Neuronal stem cell (in vitro differentiated cells): Measurements from ENCODE around the gene SMOC2.
A peak's percentile ranks its signal among the peaks of the same experiment; 100 is the strongest.

ENCODE experiments used
- DNase-seq: peaks from one replicate; pipeline ENCODE4 v3.0.0-alpha.2; 2013; ENCODE audit warnings: low spot score
- H2AFZ ChIP-seq: one replicate; pipeline ENCODE4 v1.6.1; 2013; ENCODE audit warnings: mild to moderate bottlenecking, low read length, inconsistent platforms
- H2AK5ac ChIP-seq: 2 replicates; pipeline ENCODE4 v1.6.1; 2013; ENCODE audit warnings: low read depth, mild to moderate bottlenecking, inconsistent platforms, low read length, moderate library complexity, mixed read lengths
- H2BK120ac ChIP-seq: 2 replicates; pipeline ENCODE4 v1.6.1; 2013; ENCODE audit warnings: low read depth, mild to moderate bottlenecking, inconsistent platforms, low read length, moderate library complexity, mixed read lengths
- H2BK12ac ChIP-seq: one replicate; pipeline ENCODE4 v1.6.1; 2013; ENCODE audit warnings: low read length, inconsistent platforms
- H2BK15ac ChIP-seq: 2 replicates; pipeline ENCODE4 v1.6.1; 2013; ENCODE audit warnings: mild to moderate bottlenecking, low read length, inconsistent platforms, mixed read lengths
- H2BK5ac ChIP-seq: one replicate; pipeline ENCODE4 v1.6.1; 2013; ENCODE audit warnings: inconsistent platforms, mild to moderate bottlenecking, low read length, moderate library complexity
- H3K14ac ChIP-seq: one replicate; pipeline ENCODE4 v1.6.1; 2013; ENCODE audit warnings: low read length, inconsistent platforms
- H3K18ac ChIP-seq: 2 replicates; pipeline ENCODE4 v1.6.1; 2013; ENCODE audit warnings: low read length, inconsistent platforms
- H3K23ac ChIP-seq: 2 replicates; pipeline ENCODE4 v1.6.1; 2013; ENCODE audit warnings: low read depth, mild to moderate bottlenecking, mixed read lengths, low read length, inconsistent platforms; ENCODE audit not compliant: poor library complexity
- H3K27ac ChIP-seq: replicated peaks from 3 replicates; pipeline ENCODE4 v1.5.1; 2013; ENCODE audit warnings: low read length, inconsistent platforms
- H3K27me3 ChIP-seq, 3 experiments: 2 replicates each; pipeline ENCODE4 v1.6.1; 2013; ENCODE audit warnings: low read length in 3 of 3, mild to moderate bottlenecking in 2 of 3, inconsistent platforms in 1 of 3, low read depth in 1 of 3, mixed read lengths in 1 of 3, moderate library complexity in 1 of 3; ENCODE audit not compliant: control insufficient read depth in 3 of 3, insufficient read depth in 3 of 3
- H3K36me3 ChIP-seq, 2 donors: replicated peaks in 1 of 2; 2 replicates each; pipeline ENCODE4 v1.6.1; 2013; ENCODE audit warnings: low read length in 2 of 2; ENCODE audit not compliant: control insufficient read depth in 2 of 2, insufficient read depth in 2 of 2
- H3K4ac ChIP-seq: 2 replicates; pipeline ENCODE4 v1.6.1; 2013; ENCODE audit warnings: inconsistent platforms, mild to moderate bottlenecking, low read length, moderate library complexity
- H3K4me1 ChIP-seq, 2 donors: 1 replicate in 1 of 2; 2 replicates in 1 of 2; pipeline ENCODE4 v1.6.1; 2013; ENCODE audit warnings: low read length in 2 of 2, low read depth in 1 of 2; ENCODE audit not compliant: control insufficient read depth in 2 of 2, insufficient read depth in 1 of 2
- H3K4me2 ChIP-seq: one replicate; pipeline ENCODE4 v1.6.1; 2013; ENCODE audit warnings: mild to moderate bottlenecking, low read length, inconsistent platforms; ENCODE audit not compliant: insufficient read depth, poor library complexity, severe bottlenecking
- H3K4me3 ChIP-seq, 2 donors: 2 replicates each; pipeline ENCODE4 v1.5.1; 2013; ENCODE audit warnings: low read length in 2 of 2, mild to moderate bottlenecking in 2 of 2, inconsistent platforms in 1 of 2, moderate library complexity in 1 of 2
- H3K79me1 ChIP-seq: one replicate; pipeline ENCODE4 v1.6.1; 2013; ENCODE audit warnings: low read depth, mild to moderate bottlenecking, inconsistent platforms, low read length, moderate library complexity
- H3K9ac ChIP-seq: one replicate; pipeline ENCODE4 v1.6.1; 2013; ENCODE audit warnings: mild to moderate bottlenecking, low read depth, low read length, inconsistent platforms; ENCODE audit not compliant: poor library complexity
- H3K9me3 ChIP-seq, 2 donors: replicated peaks in 1 of 2; 2 replicates each; pipeline versions ENCODE3 to v1.6.1; 2013; ENCODE audit warnings: low read length in 2 of 2, mild to moderate bottlenecking in 2 of 2, inconsistent platforms in 1 of 2, low read depth in 1 of 2, mixed read lengths in 1 of 2, moderate library complexity in 1 of 2; ENCODE audit not compliant: control insufficient read depth in 2 of 2, insufficient read depth in 1 of 2
- H4K8ac ChIP-seq: one replicate; pipeline ENCODE4 v1.6.1; 2013; ENCODE audit warnings: low read depth, mild to moderate bottlenecking, inconsistent platforms, low read length, moderate library complexity
- H4K91ac ChIP-seq: one replicate; pipeline ENCODE4 v1.6.1; 2013; ENCODE audit warnings: low read length, low read depth, mild to moderate bottlenecking, inconsistent platforms; ENCODE audit not compliant: poor library complexity
- WGBS, 2 donors: extraction: QIAGEN DNeasy Blood & Tissue Kit; methylation state at CpG; one replicate each; pipeline ENCODE4 v1.1.7; 2013; ENCODE audit warnings: missing lambda C conversion rate in 2 of 2, mixed read lengths in 1 of 2; ENCODE audit not compliant: insufficient read length in 2 of 2, insufficient replicate concordance in 1 of 2; ENCODE audit errors: extremely low coverage in 2 of 2; 5-methylcytosine and 5-hydroxymethylcytosine counted together

The SMOC2 gene

GRCh38 chr6:168615837-168616236, 174.9 kb downstream of the SMOC2 start:
- Histone ChIP-seq H3K18ac (no peak overlapping the region), H4K91ac (no peak overlapping the region), H3K23ac (no peak overlapping the region), H3K4me3 (no peak overlapping the region), H3K27me3 (no peaks in the 10 kb centered on the region), H3K79me1 (no peaks in the 10 kb centered on the region), H3K9ac (no peak overlapping the region), H2BK12ac (no peak overlapping the region), H3K14ac (no peak overlapping the region), H4K8ac (no peak overlapping the region), H2AK5ac (no peak overlapping the region), H3K36me3 (no peaks in the 10 kb centered on the region), H3K4me1 (no peaks in the 10 kb centered on the region), H2BK5ac (no peak overlapping the region), H3K4ac (no peak overlapping the region), H3K27ac (no peak overlapping the region), H3K9me3 (peaks cover 4 to 8% of the 10 kb centered on the region in 2 donors), H2BK15ac (no peak overlapping the region), H3K4me2 (no peak overlapping the region), H2AFZ (no peak overlapping the region), H2BK120ac (no peak overlapping the region)
- no CpG with 5 or more reads among the region's 6 CpGs for WGBS, 2 donors
- no peak for DNase-seq

DNA sequence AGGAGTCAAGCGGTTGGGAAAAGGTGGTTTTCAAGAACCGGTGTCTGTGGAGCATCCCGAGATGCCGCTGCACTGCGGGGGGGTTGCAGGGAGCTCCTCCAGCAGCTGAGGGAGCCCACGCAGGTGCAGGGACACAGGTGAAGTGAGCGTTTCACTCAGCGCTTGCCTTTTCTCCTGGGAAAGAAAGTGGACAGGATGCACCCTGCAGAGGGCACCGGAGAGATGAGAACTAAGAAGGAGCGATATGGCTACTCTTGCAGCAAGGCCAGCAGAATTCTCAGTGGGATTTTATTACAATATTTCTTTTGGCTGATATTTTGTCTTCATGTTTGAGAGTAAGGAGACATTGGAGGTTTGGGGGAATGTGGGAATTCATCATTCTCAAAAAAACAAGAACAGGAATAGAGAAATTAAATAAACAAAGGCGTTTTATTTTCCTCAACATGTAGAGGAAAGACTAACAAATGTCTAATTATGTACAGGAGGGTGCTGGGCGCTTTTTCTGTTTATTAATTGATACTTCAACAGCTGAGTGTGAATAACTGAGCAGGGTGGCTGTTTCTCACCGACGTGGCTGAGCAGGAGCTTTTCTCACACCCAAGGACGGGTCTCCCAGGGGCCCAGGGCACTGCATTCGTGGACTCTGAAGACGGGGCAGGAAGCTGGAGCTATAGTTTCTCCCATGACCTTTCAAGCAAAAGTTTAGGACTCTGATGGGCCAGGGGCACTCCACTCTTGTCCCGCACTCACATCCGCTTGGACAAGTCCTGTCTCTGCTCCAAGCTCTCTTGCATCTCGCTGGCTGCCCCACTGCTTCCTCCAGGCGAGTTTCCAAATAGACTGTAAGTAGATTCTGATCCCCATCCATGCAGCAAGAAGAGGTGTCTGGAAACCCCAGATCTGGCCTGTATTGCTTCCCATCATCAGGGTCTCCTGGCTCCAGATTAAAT, 176.1 kb downstream of the SMOC2 start:
- no CpG with 5 or more reads among the region's 21 CpGs for WGBS, 2 donors
- no peak overlapping the region for H2BK12ac ChIP-seq
- H3K27me3 ChIP-seq = no peaks in the 10 kb centered on the region
- H3K36me3 ChIP-seq = no peaks in the 10 kb centered on the region
- peak overlapping the region; percentile 39 for H2BK5ac ChIP-seq
- H3K23ac ChIP-seq = no peak overlapping the region
- no peak overlapping the region for H4K91ac ChIP-seq
- H2BK15ac ChIP-seq = peak overlapping the region; percentile 38
- no peak overlapping the region for H3K9ac ChIP-seq
- H2AK5ac ChIP-seq = peak overlapping the region; percentile 63
- no peak for DNase-seq
- no peak overlapping the region for H3K4me3 ChIP-seq
- no peak overlapping the region for H2BK120ac ChIP-seq
- H4K8ac ChIP-seq = no peak overlapping the region
- peak overlapping the region; percentile 35 for H3K18ac ChIP-seq
- no peaks in the 10 kb centered on the region for H3K4me1 ChIP-seq
- no peak overlapping the region for H3K14ac ChIP-seq
- H3K4ac ChIP-seq = no peak overlapping the region
- H3K79me1 ChIP-seq = no peaks in the 10 kb centered on the region
- H3K4me2 ChIP-seq = no peak overlapping the region
- H2AFZ ChIP-seq = no peak overlapping the region
- no peak overlapping the region for H3K27ac ChIP-seq
- peaks cover 4 to 8% of the 10 kb centered on the region in 2 donors for H3K9me3 ChIP-seq

GRCh38 chr6:168618546-168619315, 177.7 kb downstream of the SMOC2 start:
- no peak overlapping the region for H3K4ac ChIP-seq
- no peak overlapping the region for H2BK15ac ChIP-seq
- H2BK120ac ChIP-seq = no peak overlapping the region
- H3K18ac ChIP-seq = no peak overlapping the region
- WGBS, 2 donors = no CpG with 5 or more reads among the region's 21 CpGs
- no peak overlapping the region for H3K23ac ChIP-seq
- H4K8ac ChIP-seq = no peak overlapping the region
- H3K4me3 ChIP-seq = no peak overlapping the region
- H2BK5ac ChIP-seq = no peak overlapping the region
- H3K4me2 ChIP-seq = no peak overlapping the region
- no peaks in the 10 kb centered on the region for H3K36me3 ChIP-seq
- H3K4me1 ChIP-seq = no peaks in the 10 kb centered on the region
- no peak overlapping the region for H3K27ac ChIP-seq
- no peaks in the 10 kb centered on the region for H3K79me1 ChIP-seq
- no peak overlapping the region for H2AFZ ChIP-seq
- peaks cover 0 to 2% of the 10 kb centered on the region in 2 donors for H3K9me3 ChIP-seq
- H2AK5ac ChIP-seq = no peak overlapping the region
- no peak for DNase-seq
- no peak overlapping the region for H4K91ac ChIP-seq
- no peak overlapping the region for H3K9ac ChIP-seq
- H3K27me3 ChIP-seq = no peaks in the 10 kb centered on the region
- no peak overlapping the region for H2BK12ac ChIP-seq
- H3K14ac ChIP-seq = no peak overlapping the region
